Activated CD4-positive, alpha-beta memory T cell treated with anti-CD3 and anti-CD28 coated beads for 36 hours (primary cell): ENCODE results near the gene CALY. TPM values are rescaled to one million over a fixed set of nuclear protein-coding genes. Genes with fewer than 3 reads are reported as not detected.

Experiments used
- CTCF ChIA-PET: fragments of 350-600 bp; sonication (Branson Sonifier 250); formaldehyde crosslinking; loops from one replicate; lab custom pipeline; 2021; ENCODE audit warnings: antibody characterized with exemption, inconsistent platforms; lab: Charles Lee
- POLR2A ChIA-PET: fragments of 350-600 bp; sonication (Branson Sonifier 250); formaldehyde crosslinking; loops from one replicate; lab custom pipeline; 2021; ENCODE audit warnings: antibody characterized with exemption; lab: Charles Lee
- DNase-seq: peaks from one replicate; pipeline ENCODE4 v3.0.0-alpha.2; 2020
- H3K27ac Mint-ChIP-seq: one replicate; pipeline ENCODE4 v1.8.0; 2021; ENCODE audit warnings: mixed read lengths
- H3K27me3 Mint-ChIP-seq: one replicate; pipeline ENCODE4 v1.8.0; 2021; ENCODE audit warnings: mixed read lengths
- H3K36me3 Mint-ChIP-seq: one replicate; pipeline ENCODE4 v1.8.0; 2021; ENCODE audit warnings: mixed read lengths
- H3K4me1 Mint-ChIP-seq: one replicate; pipeline ENCODE4 v1.8.0; 2021; ENCODE audit warnings: low read depth, mixed read lengths
- H3K4me3 Mint-ChIP-seq: one replicate; pipeline ENCODE4 v1.8.0; 2021; ENCODE audit warnings: mild to moderate bottlenecking, mixed read lengths
- H3K9me3 Mint-ChIP-seq: one replicate; pipeline ENCODE4 v1.8.0; 2021; ENCODE audit warnings: mixed read lengths
- intact Hi-C: fragments of 100-400 bp; cut with micrococcal nuclease; formaldehyde crosslinking; loops from one replicate; pipeline ENCODE4 v1.15.1; 2023
- total RNA-seq, 2 experiments: library from RNA; stranded (reverse); gene quantifications; one replicate each; pipeline ENCODE4 v1.2.3, GENCODE V29; 2021

The CALY gene
- total RNA-seq, 2 experiments from 2014 or later, result not detected

GRCh38 chr10:133365461-133366129 lies 28.9 kb upstream of the CALY start:
- H3K27me3 Mint-ChIP-seq, result no peaks in the 10 kb centered on the region
- DNase-seq, result no peak
- intact Hi-C loops, result no loop called here
- H3K4me3 Mint-ChIP-seq, result no peak overlapping the region
- ChIA-PET POLR2A (no interaction called here), CTCF (no interaction called here)
- no peaks in the 10 kb centered on the region for H3K9me3 Mint-ChIP-seq
- H3K4me1 Mint-ChIP-seq, result no peaks in the 10 kb centered on the region
- H3K27ac Mint-ChIP-seq, result no peak overlapping the region
- H3K36me3 Mint-ChIP-seq, result peaks cover 23% of the 10 kb centered on the region

- H3K27me3 Mint-ChIP-seq, result no peaks in the 10 kb centered on the region
- H3K27ac Mint-ChIP-seq, result no peak overlapping the region
- peaks cover 21% of the 10 kb centered on the region for H3K36me3 Mint-ChIP-seq
- CTCF ChIA-PET, result no interaction called here
- H3K4me3 Mint-ChIP-seq, result no peak overlapping the region
- no peaks in the 10 kb centered on the region for H3K9me3 Mint-ChIP-seq
- DNase-seq, result no peak
- POLR2A ChIA-PET, result no interaction called here
- no peaks in the 10 kb centered on the region for H3K4me1 Mint-ChIP-seq
- intact Hi-C loops, result no loop called here
Measured at GRCh38 chr10:133364645-133365431, 28.1 kb upstream of the CALY start.

- Mint-ChIP-seq H3K27ac (no peak overlapping the region), H3K27me3 (no peaks in the 10 kb centered on the region), H3K36me3 (peaks cover 13% of the 10 kb centered on the region), H3K4me3 (no peak overlapping the region), H3K9me3 (no peaks in the 10 kb centered on the region), H3K4me1 (no peaks in the 10 kb centered on the region)
- intact Hi-C loops, result no loop called here
- POLR2A ChIA-PET, result no interaction called here
- DNase-seq, result no peak
- CTCF ChIA-PET, result interaction anchor here (2.6 kb wide), 1 partner anchor 33 kb away, joined by 13 read pairs; no protein-coding TSS in a partner anchor
Measured at GRCh38 chr10:133362846-133363245, 26.1 kb upstream of the CALY start.

DNA sequence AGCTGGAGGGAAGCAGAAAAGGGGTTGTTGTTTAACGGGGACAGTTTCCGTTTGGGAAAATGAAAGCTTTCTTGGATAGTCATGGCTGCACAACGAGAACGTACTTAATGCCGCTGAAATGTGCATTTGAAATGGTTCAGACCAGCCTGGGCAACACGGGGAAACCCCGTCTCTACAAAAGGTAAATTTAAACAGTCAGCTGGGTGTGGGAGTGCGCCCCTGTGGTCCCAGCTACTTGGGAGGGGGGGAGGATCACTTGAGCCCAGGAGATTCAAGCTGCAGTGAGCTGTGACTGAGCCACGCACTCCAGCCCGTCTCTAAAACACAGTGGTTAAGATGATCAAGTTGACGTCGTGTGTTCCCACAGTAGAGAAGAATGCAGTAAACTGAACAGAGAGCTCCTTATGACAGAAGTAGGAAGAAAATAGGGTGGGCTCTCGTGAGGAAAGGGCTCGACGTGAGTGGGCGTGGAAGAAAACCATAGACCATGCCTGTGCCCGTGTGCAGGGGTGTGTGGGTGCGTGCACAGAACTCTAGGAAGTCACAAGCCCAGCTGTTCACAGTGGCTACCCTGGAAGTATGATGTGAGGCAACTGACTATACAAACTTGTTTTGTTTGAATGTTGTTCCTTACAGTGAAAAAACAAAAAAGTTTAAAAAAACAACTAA lies 25.2 kb upstream of the CALY start:
- POLR2A ChIA-PET, result no interaction called here

GRCh38 chr10:133361227-133361626 lies 24.5 kb upstream of the CALY start:
- Mint-ChIP-seq H3K4me1 (peaks cover under 1% of the 10 kb centered on the region), H3K9me3 (no peaks in the 10 kb centered on the region), H3K27me3 (no peaks in the 10 kb centered on the region), H3K27ac (no peak overlapping the region), H3K36me3 (peaks cover 10% of the 10 kb centered on the region), H3K4me3 (no peak overlapping the region)
- CTCF ChIA-PET, result interaction anchor here (2.6 kb wide), 1 partner anchor 32 kb away, joined by 13 read pairs; no protein-coding TSS in a partner anchor
- no peak for DNase-seq
- POLR2A ChIA-PET, result no interaction called here
- intact Hi-C loops, result no loop called here

More for the DNA sequence above, 25.2 kb upstream of the CALY start:
- H3K9me3 Mint-ChIP-seq, result no peaks in the 10 kb centered on the region
- CTCF ChIA-PET, result interaction anchor here (2.6 kb wide), 1 partner anchor 33 kb away, joined by 13 read pairs; no protein-coding TSS in a partner anchor
- DNase-seq, result no peak
- no peaks in the 10 kb centered on the region for H3K27me3 Mint-ChIP-seq
- no peaks in the 10 kb centered on the region for H3K4me1 Mint-ChIP-seq
- H3K27ac Mint-ChIP-seq, result no peak overlapping the region
- intact Hi-C loops, result no loop called here
- peaks cover 10% of the 10 kb centered on the region for H3K36me3 Mint-ChIP-seq
- no peak overlapping the region for H3K4me3 Mint-ChIP-seq

- no peaks in the 10 kb centered on the region for H3K27me3 Mint-ChIP-seq
- ChIA-PET POLR2A (no interaction called here), CTCF (interaction anchor here (1.7 kb wide), 1 partner anchor 31 kb away, joined by 5 read pairs; no protein-coding TSS in a partner anchor)
- H3K9me3 Mint-ChIP-seq, result no peaks in the 10 kb centered on the region
- no peak overlapping the region for H3K27ac Mint-ChIP-seq
- peaks cover 13% of the 10 kb centered on the region for H3K36me3 Mint-ChIP-seq
- DNase-seq, result no peak
- H3K4me1 Mint-ChIP-seq, result peaks cover 3% of the 10 kb centered on the region
- intact Hi-C loops, result loop anchor here (2.0 to 5.0 kb wide), 3 partner anchors 13 to 53 kb away; partner anchors contain the start of genes ECHS1, MTG1, TUBGCP2 and ZNF511
- no peak overlapping the region for H3K4me3 Mint-ChIP-seq
Measured at GRCh38 chr10:133359972-133360610, 23.4 kb upstream of the CALY start.

DNA sequence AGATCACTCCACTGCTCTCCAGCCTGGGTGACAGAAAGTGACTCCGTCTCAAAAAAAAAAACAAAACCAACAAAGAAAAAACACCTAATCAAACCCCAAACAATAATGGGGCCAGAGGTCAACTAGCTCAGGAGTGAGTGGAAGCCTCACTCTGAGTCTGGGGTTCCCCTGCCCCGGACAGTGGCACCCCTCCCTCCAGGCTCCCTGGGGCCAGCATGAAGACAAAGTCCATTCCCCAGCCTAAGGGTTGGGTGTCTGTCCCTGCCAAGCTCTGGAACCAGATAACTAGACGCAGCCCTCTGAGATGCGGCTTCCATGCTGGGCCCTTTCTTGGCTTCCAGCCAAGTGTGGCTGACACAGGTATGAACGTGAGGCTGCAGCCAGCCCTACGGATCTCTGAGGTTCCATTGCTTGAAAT lies 22.9 kb upstream of the CALY start:
- no peak overlapping the region for H3K27ac Mint-ChIP-seq
- no peak overlapping the region for H3K4me3 Mint-ChIP-seq
- no peaks in the 10 kb centered on the region for H3K27me3 Mint-ChIP-seq
- H3K9me3 Mint-ChIP-seq, result no peaks in the 10 kb centered on the region
- ChIA-PET POLR2A (no interaction called here), CTCF (interaction anchor here (1.7 kb wide), 1 partner anchor 30 kb away, joined by 5 read pairs; no protein-coding TSS in a partner anchor)
- intact Hi-C loops, result loop anchor here (2.0 to 5.0 kb wide), 3 partner anchors 13 to 52 kb away; partner anchors contain the start of genes ECHS1, MTG1, TUBGCP2 and ZNF511
- peak; percentile 32 for DNase-seq
- H3K36me3 Mint-ChIP-seq, result peaks cover 10% of the 10 kb centered on the region
- H3K4me1 Mint-ChIP-seq, result peaks cover 3% of the 10 kb centered on the region

GRCh38 chr10:133358925-133359310 lies 22.2 kb upstream of the CALY start:
- DNase-seq, result no peak
- H3K27ac Mint-ChIP-seq, result no peak overlapping the region
- CTCF ChIA-PET, result interaction anchor here (1.7 kb wide), 1 partner anchor 29 kb away, joined by 5 read pairs; no protein-coding TSS in a partner anchor

GRCh38 chr10:133358162-133358924 lies 21.6 kb upstream of the CALY start:
- POLR2A ChIA-PET, result interaction anchor here (1.0 to 1.2 kb wide), 3 partner anchors 10 to 83 kb away, joined by 3 to 5 read pairs (median 4); no protein-coding TSS in a partner anchor
- no peaks in the 10 kb centered on the region for H3K27me3 Mint-ChIP-seq
- no peak overlapping the region for H3K27ac Mint-ChIP-seq
- CTCF ChIA-PET, result interaction anchor here (1.0 to 1.7 kb wide), 2 partner anchors 29 kb away, joined by 5 to 7 read pairs; no protein-coding TSS in a partner anchor
- peaks cover 3% of the 10 kb centered on the region for H3K4me1 Mint-ChIP-seq
- H3K4me3 Mint-ChIP-seq, result no peak overlapping the region
- no peak for DNase-seq
- intact Hi-C loops, result loop anchor here (2.0 to 5.0 kb wide), 3 partner anchors 14 to 51 kb away; partner anchors contain the start of genes ECHS1, MTG1, TUBGCP2 and ZNF511
- peaks cover 9% of the 10 kb centered on the region for H3K36me3 Mint-ChIP-seq
- no peaks in the 10 kb centered on the region for H3K9me3 Mint-ChIP-seq

More at GRCh38 chr10:133358925-133359310, 22.2 kb upstream of the CALY start:
- POLR2A ChIA-PET, result no interaction called here
- H3K4me3 Mint-ChIP-seq, result no peak overlapping the region
- intact Hi-C loops, result loop anchor here (2.0 to 5.0 kb wide), 3 partner anchors 14 to 52 kb away; partner anchors contain the start of genes ECHS1, MTG1, TUBGCP2 and ZNF511
- no peaks in the 10 kb centered on the region for H3K9me3 Mint-ChIP-seq
- H3K27me3 Mint-ChIP-seq, result no peaks in the 10 kb centered on the region
- H3K36me3 Mint-ChIP-seq, result peaks cover 9% of the 10 kb centered on the region
- peaks cover 3% of the 10 kb centered on the region for H3K4me1 Mint-ChIP-seq

GRCh38 chr10:133357285-133358161 lies 20.8 kb upstream of the CALY start, which contains the start of gene FUOM:
Gene FUOM, minus strand, starts transcription at chr10:133358019. Its CDS starts 12 bp downstream, at chr10:133358007.
- no peaks in the 10 kb centered on the region for H3K27me3 Mint-ChIP-seq
- peaks cover 9% of the 10 kb centered on the region for H3K36me3 Mint-ChIP-seq
- POLR2A ChIA-PET, result interaction anchor here (1.0 to 1.2 kb wide), 3 partner anchors 9 to 82 kb away, joined by 3 to 5 read pairs (median 4); no protein-coding TSS in a partner anchor
- DNase-seq, result peak; percentile 82
- intact Hi-C loops, result loop anchor here (2.0 to 5.0 kb wide), 3 partner anchors 15 to 50 kb away; partner anchors contain the start of genes ECHS1, MTG1, TUBGCP2 and ZNF511
- H3K27ac Mint-ChIP-seq, result peak within 1 kb of the TSS; percentile 69
- peaks cover 3% of the 10 kb centered on the region for H3K4me1 Mint-ChIP-seq
- CTCF ChIA-PET, result interaction anchor here (1.0 kb wide), 1 partner anchor 28 kb away, joined by 7 read pairs; no protein-coding TSS in a partner anchor
- H3K4me3 Mint-ChIP-seq, result peak within 1 kb of the TSS; percentile 78
- no peaks in the 10 kb centered on the region for H3K9me3 Mint-ChIP-seq
